Measurements from ENCODE around the gene CTPS2.

Gene CTPS2

DNA sequence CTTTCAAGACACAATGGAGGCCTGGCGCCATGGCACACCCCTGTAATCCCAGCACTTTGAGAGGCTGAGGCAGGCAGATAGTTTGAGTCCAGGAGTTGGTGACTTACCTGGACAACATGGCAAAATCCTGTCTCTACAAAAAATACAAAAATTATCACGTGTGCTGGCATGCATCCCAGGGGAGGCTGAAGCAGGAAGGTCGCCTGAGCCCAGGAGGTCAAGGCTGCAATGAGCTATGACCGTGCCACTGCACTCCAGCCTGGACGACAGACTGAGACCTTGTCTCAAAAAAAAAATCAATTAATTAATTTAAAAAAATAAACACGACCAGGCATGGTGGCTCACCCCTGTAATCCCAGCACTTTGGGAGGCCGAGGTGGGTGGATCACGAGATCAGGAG lies 2.0 kb upstream of the CTPS2 start:
- no peak for DNase-seq (ENCODE audit: low spot score)
- no peak for FAIRE-seq

GRCh38 chrX:16711893-16712547 lies 449 bp downstream of the CTPS2 start:
- DNase-seq (ENCODE audit: low spot score): peak; percentile 3
- FAIRE-seq: no peak

DNA sequence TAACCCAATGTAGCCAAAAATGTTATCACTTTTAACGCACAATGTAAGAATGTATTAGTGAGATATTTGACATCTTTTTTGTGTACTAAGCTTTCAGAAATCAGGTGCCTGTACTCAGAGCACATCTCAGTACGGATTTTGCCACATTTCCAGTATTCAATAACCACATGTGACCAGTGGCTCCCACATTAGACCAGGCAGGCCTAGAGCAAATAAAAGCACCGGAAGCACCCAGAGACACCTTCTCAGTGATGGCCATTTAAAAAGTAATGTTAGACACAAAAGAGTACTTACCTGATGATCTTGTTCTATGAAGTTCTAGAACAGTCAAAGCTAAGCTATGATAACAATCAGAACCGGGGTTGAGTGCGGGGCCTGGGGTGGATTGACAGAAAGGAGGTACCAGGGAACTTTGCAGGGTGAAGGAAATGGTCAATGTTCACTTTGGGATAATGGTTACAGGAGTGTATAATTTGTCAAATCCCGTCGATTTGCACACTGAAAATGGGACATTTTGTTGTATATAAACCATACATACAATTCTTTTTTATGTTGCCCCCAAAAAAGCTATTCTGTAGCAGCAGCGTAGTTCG lies 1.2 kb downstream of the CTPS2 start:
- FAIRE-seq: no peak

DNA sequence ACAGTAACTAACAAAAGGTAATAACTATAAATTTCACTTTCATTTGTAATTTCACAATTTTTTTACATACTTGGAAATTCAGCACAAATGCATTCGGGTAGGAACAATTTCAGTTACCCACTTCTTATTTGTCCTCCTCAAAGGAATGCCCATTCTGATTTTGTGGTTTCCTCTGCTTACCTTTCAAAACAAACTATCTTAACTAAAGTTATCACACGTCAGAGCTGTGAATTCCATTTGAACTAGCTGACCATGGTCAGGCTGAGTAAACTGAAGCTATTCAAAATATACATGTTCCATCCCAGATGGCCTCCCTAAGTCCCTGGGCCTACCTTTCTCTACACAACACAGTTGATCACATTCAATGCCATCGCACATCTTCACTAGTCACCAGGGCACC lies 4.5 kb downstream of the CTPS2 start:
- no peak for FAIRE-seq
- no peak for DNase-seq (ENCODE audit: low spot score)

More for the DNA sequence above, 1.2 kb downstream of the CTPS2 start:
- no peak for DNase-seq (ENCODE audit: low spot score)

GRCh38 chrX:16705370-16705769 lies 7.1 kb downstream of the CTPS2 start:
- FAIRE-seq (no peak), DNase-seq (ENCODE audit: low spot score) (no peak)

DNA sequence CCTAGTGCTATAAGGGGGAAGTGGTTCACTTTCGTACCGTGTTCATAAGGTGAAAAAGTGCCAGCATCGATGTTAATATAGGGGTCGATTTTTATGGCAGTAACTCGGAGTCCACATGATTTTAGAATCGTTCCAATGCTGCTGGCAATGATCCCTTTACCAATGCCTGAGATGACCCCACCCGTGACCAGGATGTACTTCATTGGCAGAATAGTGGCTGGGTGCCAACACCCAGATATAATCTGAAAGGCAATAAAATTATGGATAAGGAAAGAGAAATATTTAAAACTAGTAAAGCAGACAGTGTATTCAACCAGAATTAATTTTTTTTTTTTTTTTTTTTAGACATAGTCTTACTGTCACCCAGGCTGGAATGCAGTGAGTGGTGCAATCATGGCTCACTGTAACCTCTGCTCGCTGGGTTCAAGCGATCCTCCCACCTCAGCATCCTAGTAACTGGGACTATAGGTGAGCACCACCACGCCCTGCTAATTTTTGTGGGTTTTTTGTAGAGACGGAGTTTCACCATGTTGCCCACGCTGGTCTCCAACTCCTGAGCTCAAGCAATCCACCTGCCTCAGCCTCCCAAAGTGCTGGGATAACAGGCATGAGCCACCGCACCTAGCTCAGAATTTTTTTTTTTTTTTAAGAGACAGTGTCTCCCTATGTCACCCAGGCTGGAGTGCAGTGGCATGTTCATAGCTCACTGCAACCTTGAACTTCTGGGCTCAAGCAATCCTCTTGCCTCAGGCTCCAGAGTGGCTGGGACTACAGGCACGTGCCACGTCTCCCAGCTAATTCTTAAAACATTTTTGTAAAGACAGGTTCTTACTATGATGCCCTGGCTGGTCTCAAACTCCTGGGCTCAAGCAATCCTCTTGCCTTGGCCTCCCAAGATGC lies 9.5 kb downstream of the CTPS2 start:
- DNase-seq (ENCODE audit: low spot score): no peak
- FAIRE-seq: no peak

GRCh38 chrX:16700734-16701133 lies 11.7 kb downstream of the CTPS2 start:
- FAIRE-seq (no peak), DNase-seq (ENCODE audit: low spot score) (no peak)

DNA sequence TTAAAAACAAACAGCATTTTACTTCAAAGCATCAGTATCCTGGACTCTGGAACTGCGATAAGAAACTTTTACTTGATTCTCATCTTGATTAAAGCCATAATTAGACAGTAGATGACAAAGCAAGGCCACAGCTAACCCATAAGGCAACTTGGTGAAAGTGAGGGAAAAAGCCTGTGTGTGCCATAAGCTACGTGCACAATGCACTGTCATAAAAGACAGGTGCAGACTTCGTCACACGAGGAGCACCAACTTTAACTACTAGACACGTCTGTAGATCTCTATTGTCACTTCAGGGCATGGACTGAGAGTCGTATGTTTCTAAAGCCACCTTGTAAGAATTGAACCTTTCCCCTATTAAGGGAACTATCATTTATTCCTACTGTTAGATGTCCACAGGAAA lies 13.1 kb downstream of the CTPS2 start:
- DNase-seq (ENCODE audit: low spot score) (no peak), FAIRE-seq (no peak)

- no peak for FAIRE-seq
- DNase-seq (ENCODE audit: low spot score): no peak
Observed at GRCh38 chrX:16696956-16697355, 15.5 kb downstream of the CTPS2 start.

DNA sequence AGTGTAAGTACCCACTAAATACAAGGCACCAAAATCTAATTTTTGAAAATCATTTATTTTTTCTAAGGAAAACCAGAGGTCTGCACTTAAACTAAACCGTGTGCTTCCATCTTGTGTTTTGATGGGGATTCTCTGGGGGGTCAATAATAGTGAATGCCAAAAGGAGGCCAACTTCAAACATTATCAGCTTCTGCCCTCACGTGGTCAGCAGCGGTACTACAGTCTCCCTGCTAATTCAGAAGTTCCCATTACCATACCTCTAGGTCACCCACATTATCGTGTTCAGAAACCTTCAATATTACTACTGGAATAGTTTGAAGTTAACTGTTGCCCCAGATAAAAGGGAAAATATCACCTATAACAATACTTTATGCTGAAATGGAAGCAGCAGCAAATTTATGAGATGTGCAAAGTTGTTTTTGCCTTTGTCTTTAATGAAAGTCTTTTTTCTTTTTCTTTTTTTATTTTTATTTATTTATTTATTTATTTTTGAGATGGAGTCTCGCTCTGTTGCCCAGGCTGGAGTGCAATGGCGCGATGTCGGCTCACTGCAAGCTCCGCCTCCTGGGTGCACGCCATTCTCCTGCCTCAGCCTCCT lies 17.3 kb downstream of the CTPS2 start:
- DNase-seq (ENCODE audit: low spot score) (peak; percentile 5), FAIRE-seq (no peak)

- DNase-seq (ENCODE audit: low spot score) (no peak), FAIRE-seq (no peak)
Observed at GRCh38 chrX:16687514-16687913, 25.0 kb downstream of the CTPS2 start.

GRCh38 chrX:16683007-16683664 lies 29.3 kb downstream of the CTPS2 start:
- FAIRE-seq (no peak), DNase-seq (ENCODE audit: low spot score) (no peak)

GRCh38 chrX:16678689-16679088 lies 33.8 kb downstream of the CTPS2 start:
- FAIRE-seq: no peak
- DNase-seq (ENCODE audit: low spot score): no peak

DNA sequence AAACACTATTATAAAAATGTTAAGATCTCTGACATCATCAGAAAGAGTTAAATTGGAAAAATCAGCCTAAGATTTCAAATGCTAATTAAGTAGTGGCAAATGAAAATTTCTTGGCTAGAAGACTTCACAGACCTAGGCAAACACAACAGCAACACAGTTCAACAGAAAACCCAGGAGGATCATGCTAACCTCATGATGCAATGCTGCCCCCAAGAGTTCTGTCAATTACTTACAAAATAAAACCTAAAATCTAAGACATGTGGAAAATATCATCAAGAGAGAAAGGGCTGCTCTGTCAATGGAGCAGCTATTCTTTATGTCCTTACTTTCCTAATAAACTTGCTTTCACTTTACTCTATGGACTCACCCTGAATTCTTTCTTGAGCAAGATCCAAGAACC lies 41.5 kb downstream of the CTPS2 start:
- FAIRE-seq: no peak
- DNase-seq (ENCODE audit: low spot score): no peak

DNA sequence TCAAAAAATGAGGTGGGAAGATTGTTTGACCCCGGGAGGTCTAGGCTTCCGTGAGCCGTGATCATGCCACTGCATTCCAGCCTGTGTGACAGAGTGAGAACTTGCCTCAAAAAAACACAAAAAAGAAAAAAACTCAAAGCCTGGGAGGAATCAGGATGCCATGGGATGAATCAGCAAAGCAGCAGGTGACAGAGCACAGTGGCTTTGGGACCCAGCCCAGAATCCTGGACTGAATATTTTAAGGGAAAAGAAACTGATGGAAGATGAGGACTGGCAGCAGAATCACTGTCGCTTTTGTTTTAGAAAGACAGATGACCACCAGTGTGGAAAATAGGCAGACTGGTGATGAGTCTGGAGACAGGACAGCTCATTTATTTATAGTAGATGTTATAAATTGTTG lies 45.9 kb downstream of the CTPS2 start:
- peak; percentile 5 for DNase-seq (ENCODE audit: low spot score)
- FAIRE-seq: no peak

DNA sequence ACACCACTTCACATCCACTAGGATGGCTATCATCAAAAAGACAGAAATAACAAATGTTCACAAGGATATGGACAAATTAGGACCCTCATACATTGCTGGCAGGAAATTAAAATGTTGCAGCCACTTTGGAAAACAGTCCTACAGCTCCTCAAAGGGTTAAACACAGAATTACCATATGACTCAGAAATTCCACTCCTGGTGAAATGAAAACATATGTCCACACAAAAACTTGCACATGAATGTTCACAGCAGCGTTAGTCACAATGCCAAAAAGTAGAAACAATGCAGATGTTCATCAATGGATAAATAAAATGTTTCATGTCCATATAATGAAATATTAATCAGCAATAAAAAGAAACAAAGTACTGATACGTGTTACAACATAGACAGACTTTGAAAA lies 47.4 kb downstream of the CTPS2 start:
- FAIRE-seq: no peak
- DNase-seq (ENCODE audit: low spot score): no peak

DNA sequence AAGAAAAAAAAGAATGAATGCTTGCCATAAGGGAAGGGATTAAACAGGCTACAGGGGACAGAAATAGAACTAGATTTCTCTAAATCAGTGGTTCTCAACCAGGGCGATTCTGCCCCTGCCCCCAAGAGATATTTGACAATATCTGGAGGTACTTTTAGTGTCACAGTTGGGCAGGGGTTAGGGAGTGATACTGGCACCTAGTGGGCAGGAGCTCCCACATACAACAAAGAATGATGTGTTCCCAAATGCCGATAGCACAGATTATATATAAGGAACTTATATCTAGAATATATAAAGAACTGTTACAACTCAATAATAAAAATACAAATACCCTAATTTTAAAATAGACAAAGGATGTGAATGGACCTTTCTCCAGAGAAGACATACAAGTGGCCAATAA lies 47.8 kb downstream of the CTPS2 start:
- DNase-seq (ENCODE audit: low spot score): no peak

DNA sequence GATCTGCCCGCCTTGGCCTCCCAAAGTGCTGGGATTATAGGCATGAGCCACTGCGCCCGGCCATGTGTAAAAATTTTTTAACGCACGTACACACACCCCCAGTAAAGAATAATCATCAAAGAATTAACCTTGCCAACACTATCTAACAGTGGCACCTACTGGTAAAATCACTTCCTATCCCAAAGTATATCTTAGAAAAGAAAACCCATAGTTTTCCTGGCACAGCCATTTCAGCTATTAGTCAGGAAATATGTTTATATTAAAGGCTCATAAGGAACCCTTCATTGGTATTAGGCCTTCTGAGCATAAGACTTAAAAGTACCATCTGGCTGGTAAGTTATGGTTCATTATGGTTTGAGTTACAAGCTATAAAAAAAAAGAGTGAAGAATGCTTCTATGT lies 48.4 kb downstream of the CTPS2 start:
- no peak for DNase-seq (ENCODE audit: low spot score)
- no peak for FAIRE-seq

More for the DNA sequence above, 47.8 kb downstream of the CTPS2 start:
- FAIRE-seq: no peak

GRCh38 chrX:16662402-16662801 lies 50.1 kb downstream of the CTPS2 start:
- FAIRE-seq: no peak
- DNase-seq (ENCODE audit: low spot score): no peak

GRCh38 chrX:16661495-16661894 lies 51.0 kb downstream of the CTPS2 start:
- FAIRE-seq (no peak), DNase-seq (ENCODE audit: low spot score) (no peak)

- FAIRE-seq: no peak
- DNase-seq (ENCODE audit: low spot score): no peak
Observed at GRCh38 chrX:16659321-16659720, 53.1 kb downstream of the CTPS2 start.

DNA sequence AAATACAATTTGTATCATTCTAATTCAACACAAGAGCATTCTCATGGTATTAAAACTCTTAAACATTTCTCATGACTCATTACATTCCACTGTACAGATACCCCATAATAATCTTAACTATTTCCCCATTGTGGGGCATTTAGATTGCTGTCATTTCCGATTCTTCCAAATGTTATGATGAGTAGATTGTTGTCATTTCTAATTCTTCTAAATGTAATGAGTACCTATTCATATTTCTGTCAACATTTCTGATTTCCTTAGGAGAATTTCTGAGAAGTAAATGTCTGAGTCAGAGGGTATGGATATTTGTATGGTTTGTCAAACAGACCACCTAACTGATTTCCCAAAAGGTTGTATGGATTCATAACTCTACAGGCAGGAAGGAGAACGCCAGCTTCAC lies 54.2 kb downstream of the CTPS2 start:
- peak; percentile 3 for DNase-seq (ENCODE audit: low spot score)
- FAIRE-seq: no peak

Data from urothelium cell line (cell line).